Trophoblast cell (in vitro differentiated cells and primary cell): ENCODE data around the gene MAS1. TPM values are rescaled to one million over a fixed set of nuclear protein-coding genes. Genes with fewer than 3 reads are reported as not detected.
"Not testable (repeated sequence)": the region's sequence is repeated elsewhere in the genome, so short reads cannot be mapped to it uniquely, and the experiment has no call there.

Source experiments
- DNase-seq, 2 donors: peaks; one replicate each; pipeline ENCODE4 v3.0.0-alpha.2; 2016
- H2AFZ ChIP-seq: 2 replicates; pipeline ENCODE4 v1.6.1; 2013; ENCODE audit warnings: low read length, moderate library complexity, mild to moderate bottlenecking; ENCODE audit not compliant: insufficient read depth, poor library complexity
- H2AK5ac ChIP-seq: 2 replicates; pipeline ENCODE4 v1.6.1; 2013; ENCODE audit warnings: mild to moderate bottlenecking, low read length
- H2BK120ac ChIP-seq: 2 replicates; pipeline ENCODE4 v1.6.1; 2013; ENCODE audit warnings: low read length, mild to moderate bottlenecking, moderate library complexity; ENCODE audit not compliant: insufficient read depth, poor library complexity
- H2BK12ac ChIP-seq: 2 replicates; pipeline ENCODE4 v1.6.1; 2013; ENCODE audit warnings: mild to moderate bottlenecking, low read length, moderate library complexity
- H2BK5ac ChIP-seq: 2 replicates; pipeline ENCODE4 v1.6.1; 2013; ENCODE audit warnings: low read length, low read depth, moderate library complexity, mild to moderate bottlenecking; ENCODE audit not compliant: poor library complexity
- H3K14ac ChIP-seq: 2 replicates; pipeline ENCODE4 v1.6.1; 2013; ENCODE audit warnings: mild to moderate bottlenecking, low read length
- H3K18ac ChIP-seq: 2 replicates; pipeline ENCODE4 v1.6.1; 2013; ENCODE audit warnings: mild to moderate bottlenecking, low read length
- H3K23ac ChIP-seq: 2 replicates; pipeline ENCODE4 v1.6.1; 2013; ENCODE audit warnings: low read length
- H3K27ac ChIP-seq: 2 replicates; pipeline ENCODE4 v1.5.1; 2013; ENCODE audit warnings: low read depth, mild to moderate bottlenecking, inconsistent platforms, low read length, moderate library complexity
- H3K27me3 ChIP-seq: 2 replicates; pipeline ENCODE4 v1.6.1; 2013; ENCODE audit warnings: inconsistent platforms, mild to moderate bottlenecking, low read length, moderate library complexity; ENCODE audit not compliant: insufficient read depth
- H3K36me3 ChIP-seq, 2 experiments: 1 replicate in 1 of 2; 2 replicates in 1 of 2; pipeline ENCODE4 v1.6.1; 2013; ENCODE audit warnings: low read length in 2 of 2, mild to moderate bottlenecking in 2 of 2, moderate library complexity in 1 of 2; ENCODE audit not compliant: insufficient read depth in 2 of 2, control insufficient read depth in 1 of 2
- H3K4ac ChIP-seq: 2 replicates; pipeline ENCODE4 v1.6.1; 2013; ENCODE audit warnings: low read depth, mild to moderate bottlenecking, low read length, moderate library complexity
- H3K4me1 ChIP-seq, 2 experiments: 1 replicate in 1 of 2; 2 replicates in 1 of 2; pipeline ENCODE4 v1.6.1; 2013; ENCODE audit warnings: low read length in 2 of 2, mild to moderate bottlenecking in 2 of 2, moderate library complexity in 1 of 2; ENCODE audit not compliant: insufficient read depth in 2 of 2, control insufficient read depth in 1 of 2
- H3K4me2 ChIP-seq: 2 replicates; pipeline ENCODE4 v1.6.1; 2013; ENCODE audit warnings: inconsistent platforms, mild to moderate bottlenecking, low read length, moderate library complexity
- H3K4me3 ChIP-seq: 2 replicates; pipeline ENCODE4 v1.5.1; 2013; ENCODE audit warnings: mild to moderate bottlenecking, low read depth, low read length, inconsistent platforms
- H3K79me1 ChIP-seq: one replicate; pipeline ENCODE4 v1.6.1; 2013; ENCODE audit warnings: low read length
- H3K79me2 ChIP-seq: 2 replicates; pipeline ENCODE4 v1.6.1; 2013; ENCODE audit warnings: low read length, mild to moderate bottlenecking; ENCODE audit not compliant: control insufficient read depth, insufficient read depth, poor library complexity
- H3K9ac ChIP-seq: 2 replicates; pipeline ENCODE4 v1.6.1; 2013; ENCODE audit warnings: mild to moderate bottlenecking, low read length
- H3K9me3 ChIP-seq: 2 replicates; pipeline ENCODE4 v1.6.1; 2013; ENCODE audit warnings: low read depth, mild to moderate bottlenecking, control low read depth, inconsistent platforms, low read length; ENCODE audit not compliant: insufficient read depth
- H4K12ac ChIP-seq: 2 replicates; pipeline ENCODE4 v1.6.1; 2013; ENCODE audit warnings: low read depth, mild to moderate bottlenecking, low read length, moderate library complexity
- H4K8ac ChIP-seq: 2 replicates; pipeline ENCODE4 v1.6.1; 2013; ENCODE audit warnings: low read depth, mild to moderate bottlenecking, low read length, moderate library complexity
- H4K91ac ChIP-seq: one replicate; pipeline ENCODE4 v1.6.1; 2013; ENCODE audit warnings: low read depth, mild to moderate bottlenecking, low read length, moderate library complexity
- WGBS: extraction: QIAGEN DNeasy Blood & Tissue Kit; methylation state at CpG from one replicate; pipeline ENCODE4 v1.1.7; 2013; ENCODE audit warnings: missing lambda C conversion rate; ENCODE audit not compliant: insufficient read length, insufficient coverage; ENCODE audit errors: extremely low coverage; 5-methylcytosine and 5-hydroxymethylcytosine counted together
- polyA plus RNA-seq: library from polyadenylated mRNA; stranded (reverse); fragments of 200-250 nt; gene quantifications from 2 replicates; pipeline ENCODE4 v1.2.3, GENCODE V29; 2013

MAS1 gene
- not detected in 2 replicates for polyA plus RNA-seq

- Histone ChIP-seq H3K23ac (no peak within 1 kb of the TSS), H3K9me3 (no peaks in the 10 kb centered on the region), H3K4ac (no peak within 1 kb of the TSS), H3K79me2 (peaks cover 2% of the 10 kb centered on the region), H4K8ac (no peak within 1 kb of the TSS), H2BK120ac (no peak within 1 kb of the TSS), H3K79me1 (peaks cover 8% of the 10 kb centered on the region), H3K4me1 (peaks cover 25 to 30% of the 10 kb centered on the region in 2 experiments), H3K18ac (no peak within 1 kb of the TSS), H4K91ac (no peak within 1 kb of the TSS), H3K36me3 (no peaks in the 10 kb centered on the region), H3K14ac (no peak within 1 kb of the TSS), H2BK5ac (no peak within 1 kb of the TSS), H2AK5ac (no peak within 1 kb of the TSS), H2BK12ac (peak within 1 kb of the TSS; percentile 39), H3K27me3 (no peaks in the 10 kb centered on the region), H3K27ac (no peak within 1 kb of the TSS), H2AFZ (no peak within 1 kb of the TSS), H3K9ac (no peak within 1 kb of the TSS), H3K4me3 (no peak within 1 kb of the TSS), H4K12ac (no peak within 1 kb of the TSS), H3K4me2 (no peak within 1 kb of the TSS)
- no CpG with 5 or more reads among the region's 7 CpGs for WGBS
- no peak for DNase-seq
These were observed at the start of gene MAS1 for GRCh38 chr6:159890792-159891191. Gene MAS1 (plus strand): TSS chr6:159890988. CDS start chr6:159906956, 15,968 bp downstream.

DNA sequence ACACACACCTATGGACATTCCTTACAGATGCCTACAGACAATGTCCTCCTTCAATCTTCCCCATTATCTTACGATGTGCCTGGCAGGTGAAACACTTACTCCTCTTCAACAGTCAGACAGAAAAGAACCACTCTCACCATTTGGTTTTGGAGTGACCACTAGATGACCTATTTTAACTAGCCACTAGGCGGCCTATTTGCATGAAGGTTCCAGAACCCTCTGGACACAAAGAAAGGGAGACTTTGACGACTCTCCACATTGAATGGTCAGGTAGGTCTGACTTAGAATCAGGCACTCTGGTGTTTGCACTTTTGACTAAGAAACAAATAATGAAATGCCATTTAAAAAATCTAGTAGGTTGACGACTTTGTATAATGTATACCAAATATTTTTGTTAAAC lies 48.8 kb upstream of the MAS1 start:
- Histone ChIP-seq H2BK12ac (no peak overlapping the region), H3K18ac (no peak overlapping the region), H3K27ac (no peak overlapping the region), H3K79me2 (no peaks in the 10 kb centered on the region), H2AFZ (no peak overlapping the region), H3K4ac (no peak overlapping the region), H3K4me3 (no peak overlapping the region), H4K8ac (no peak overlapping the region), H3K9me3 (no peaks in the 10 kb centered on the region), H3K4me1 (no peaks in the 10 kb centered on the region), H3K14ac (no peak overlapping the region), H3K9ac (no peak overlapping the region), H2BK120ac (no peak overlapping the region), H2BK5ac (no peak overlapping the region), H4K12ac (no peak overlapping the region), H3K36me3 (no peaks in the 10 kb centered on the region), H3K27me3 (no peaks in the 10 kb centered on the region), H2AK5ac (no peak overlapping the region), H3K23ac (no peak overlapping the region), H3K79me1 (no peaks in the 10 kb centered on the region), H4K91ac (no peak overlapping the region), H3K4me2 (no peak overlapping the region)
- peak in 1 of 2 donors; percentile 57 for DNase-seq
- WGBS: no CpG with 5 or more reads among the region's 4 CpGs

- Histone ChIP-seq H2BK12ac (no peak overlapping the region), H3K4me1 (no peaks in the 10 kb centered on the region), H3K18ac (no peak overlapping the region), H3K27ac (no peak overlapping the region), H3K36me3 (no peaks in the 10 kb centered on the region), H2BK5ac (no peak overlapping the region), H3K4ac (no peak overlapping the region), H3K79me1 (no peaks in the 10 kb centered on the region), H4K12ac (no peak overlapping the region), H3K9ac (no peak overlapping the region), H3K79me2 (no peaks in the 10 kb centered on the region), H3K9me3 (peaks cover 2% of the 10 kb centered on the region), H3K14ac (no peak overlapping the region), H3K23ac (no peak overlapping the region), H3K27me3 (no peaks in the 10 kb centered on the region), H3K4me3 (no peak overlapping the region), H3K4me2 (no peak overlapping the region), H2BK120ac (no peak overlapping the region), H4K8ac (no peak overlapping the region), H2AFZ (no peak overlapping the region), H2AK5ac (no peak overlapping the region), H4K91ac (no peak overlapping the region)
- no CpG with 5 or more reads among the region's 13 CpGs for WGBS
- DNase-seq: no peak
These were observed 45.8 kb upstream of the MAS1 start for GRCh38 chr6:159844737-159845645.

DNA sequence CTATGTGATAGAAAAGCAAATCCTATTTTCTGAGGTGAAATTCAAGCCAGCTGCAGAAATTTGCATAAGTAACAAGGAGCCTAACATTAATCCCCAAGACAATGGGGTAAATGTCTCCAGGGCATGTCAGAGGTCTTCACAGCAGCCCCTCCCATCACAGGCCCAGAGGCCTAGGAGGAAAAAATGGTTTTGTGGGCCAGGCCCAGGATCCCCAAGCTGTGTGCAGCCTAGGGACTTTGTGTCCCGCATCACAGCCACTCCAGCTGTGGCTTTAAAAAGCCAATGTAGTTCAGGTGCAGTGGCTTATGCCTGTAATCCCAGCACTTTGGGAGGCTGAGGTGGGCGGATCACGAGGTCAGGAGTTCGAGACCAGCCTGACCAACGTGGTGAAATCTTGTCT lies 42.2 kb upstream of the MAS1 start:
- not testable (repeated sequence) for H3K23ac ChIP-seq, H3K4ac ChIP-seq, H2BK5ac ChIP-seq, H2BK12ac ChIP-seq, H3K18ac ChIP-seq, H3K9ac ChIP-seq, H3K14ac ChIP-seq, H3K4me1 ChIP-seq, H3K36me3 ChIP-seq, H3K27me3 ChIP-seq, H3K27ac ChIP-seq, H3K9me3 ChIP-seq, H2AFZ ChIP-seq, H2AK5ac ChIP-seq, H3K4me2 ChIP-seq, H4K12ac ChIP-seq, H3K4me3 ChIP-seq, H3K79me2 ChIP-seq, H2BK120ac ChIP-seq, H3K79me1 ChIP-seq, H4K91ac ChIP-seq, H4K8ac ChIP-seq, DNase-seq
- no CpG with 5 or more reads among the region's 5 CpGs for WGBS
